Activated gamma-delta T cell treated with anti-CD3 and anti-CD28 coated beads, Interleukin-2, amount 50 U/mL, for 16 hours (primary cell): ENCODE results near the gene PDRG1.

Experiments
- DNase-seq: peaks from one replicate; pipeline ENCODE4 v3.0.0-alpha.2; 2020; ENCODE audit warnings: low read depth

The PDRG1 gene

DNA sequence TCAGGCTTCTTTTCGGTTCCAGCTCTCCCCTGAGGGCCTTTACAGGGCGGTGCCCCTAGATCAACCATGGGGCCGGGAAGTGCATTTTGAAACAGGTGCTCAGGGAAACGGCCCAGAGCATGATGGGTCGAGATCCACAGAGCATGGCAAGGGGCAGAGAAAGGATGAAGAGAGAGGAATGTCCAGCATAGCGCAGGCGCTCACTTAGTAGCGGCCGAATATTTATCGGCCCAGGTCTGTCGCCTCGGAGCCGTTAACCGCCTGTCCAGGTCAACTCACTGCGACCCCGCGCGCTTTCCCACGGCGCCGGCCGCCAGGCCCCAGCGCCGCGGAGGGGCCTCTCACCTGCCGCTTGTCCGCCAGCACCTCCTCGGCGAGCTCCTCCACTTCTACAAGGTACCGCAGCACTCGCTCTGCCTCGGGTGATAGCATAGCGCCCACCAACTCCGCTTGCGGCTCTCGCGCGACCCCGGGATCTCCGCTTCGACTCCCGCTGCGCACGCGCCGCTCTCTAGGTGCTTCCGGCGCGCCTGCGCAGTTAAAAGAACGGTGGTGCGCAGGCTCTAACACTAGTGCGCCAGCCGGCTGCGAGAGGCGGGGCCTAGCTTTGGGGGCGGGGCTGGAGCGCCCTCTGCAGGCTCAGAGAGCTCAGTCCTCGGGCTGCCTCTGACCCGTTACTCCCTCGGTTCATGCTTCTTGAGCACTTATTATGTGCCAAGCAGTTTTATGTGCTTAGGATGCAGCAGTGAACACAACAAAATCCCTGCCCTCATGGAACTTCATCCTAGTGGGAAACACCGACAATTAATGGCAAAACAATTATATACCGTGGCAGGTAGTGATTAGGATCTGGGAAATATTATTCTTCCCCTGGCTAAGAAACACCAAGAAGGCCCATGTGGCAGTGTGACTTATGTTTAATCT, at the start of gene PDRG1:
Gene PDRG1, minus strand, starts transcription at position 517 of the 924 bp plus-strand sequence. Its CDS starts 85 bp downstream, at position 432.
- DNase-seq, result peak; percentile 95

GRCh38 chr20:31998246-31998645, 46.4 kb upstream of the PDRG1 start:
- no peak for DNase-seq

DNA sequence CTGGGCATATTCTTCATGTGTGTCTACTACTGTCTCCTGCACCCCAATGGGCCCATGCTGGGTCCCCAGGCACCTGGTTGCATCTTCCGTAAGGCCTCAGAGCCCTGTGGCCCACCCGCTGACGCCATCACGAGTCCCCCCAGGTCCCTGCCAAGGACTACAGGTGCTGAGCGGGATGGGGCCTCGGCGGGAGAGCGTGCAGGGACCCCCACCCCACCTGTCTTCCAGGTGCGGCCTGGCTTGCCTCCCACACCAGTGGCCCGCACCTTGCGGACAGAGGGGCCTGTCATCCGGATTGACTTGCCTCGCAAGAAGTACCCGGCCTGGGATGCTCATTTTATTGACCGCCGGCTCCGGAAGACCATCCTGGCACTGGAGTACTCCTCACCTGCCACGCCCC, 45.1 kb upstream of the PDRG1 start:
- no peak for DNase-seq

GRCh38 chr20:31992086-31992485, 40.2 kb upstream of the PDRG1 start:
- DNase-seq, result no peak

- DNase-seq, result no peak
Measured at GRCh38 chr20:31991339-31991705, 39.5 kb upstream of the PDRG1 start.

GRCh38 chr20:31990641-31991338, 38.9 kb upstream of the PDRG1 start:
- DNase-seq, result no peak

DNA sequence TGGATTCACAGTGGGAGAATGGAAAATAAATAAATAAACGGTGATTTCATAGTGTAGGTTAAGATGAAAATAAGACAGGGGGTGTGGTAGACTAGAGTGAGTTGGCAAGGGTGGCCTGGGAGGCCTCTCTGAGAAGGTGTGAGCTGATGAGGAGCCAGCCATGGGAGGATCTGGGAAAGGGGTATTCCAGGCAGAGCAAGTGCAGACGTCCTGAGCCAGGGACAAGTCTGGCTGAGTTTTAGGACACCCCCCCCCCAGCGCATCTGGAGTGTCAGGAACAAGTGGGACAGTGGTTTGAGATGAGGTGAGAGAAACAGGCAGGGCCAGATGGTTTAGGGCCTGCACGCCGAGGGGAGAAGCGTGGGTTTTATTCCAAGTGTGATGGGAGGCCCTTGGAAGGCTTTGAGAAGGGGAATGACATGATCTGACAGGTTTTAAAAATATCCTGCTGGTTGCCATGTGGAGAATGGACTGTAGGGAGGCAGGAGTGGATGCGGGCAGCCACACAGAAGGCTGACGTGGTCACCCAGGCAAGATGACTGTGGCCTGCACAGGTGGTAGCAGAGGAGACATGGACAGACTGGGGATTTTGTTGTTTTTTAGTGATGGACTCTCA, 37.3 kb upstream of the PDRG1 start:
- no peak for DNase-seq

- no peak for DNase-seq
Measured at GRCh38 chr20:31988430-31989015, 36.7 kb upstream of the PDRG1 start.

- no peak for DNase-seq
Measured at GRCh38 chr20:31987744-31988143, 35.9 kb upstream of the PDRG1 start.

DNA sequence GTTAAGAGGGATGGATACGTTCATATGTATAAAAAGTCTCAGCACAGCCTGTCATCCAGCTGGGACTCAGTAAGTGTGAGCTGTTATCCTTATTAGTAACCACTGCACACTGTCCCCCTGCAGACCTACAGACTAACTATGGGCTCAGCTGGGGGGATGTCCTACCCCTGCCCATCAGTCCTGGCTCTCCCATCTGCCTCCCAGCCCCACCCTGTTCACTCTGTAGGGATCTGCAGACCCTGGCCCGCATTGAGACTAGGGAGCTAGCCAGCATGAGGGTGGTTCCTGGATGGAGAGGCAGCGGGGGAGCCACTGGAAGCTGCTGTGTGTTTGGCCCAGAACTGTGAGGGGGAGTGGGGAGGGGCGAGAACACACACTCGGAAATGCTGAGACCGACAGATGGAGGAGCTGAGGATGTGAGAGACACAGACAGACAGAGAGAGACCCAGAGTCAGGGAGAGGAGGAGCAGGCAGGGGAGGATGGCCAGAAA, 33.2 kb upstream of the PDRG1 start:
- no peak for DNase-seq

- DNase-seq, result no peak
Measured at GRCh38 chr20:31981784-31982183, 29.9 kb upstream of the PDRG1 start.

GRCh38 chr20:31979713-31980426, 28.0 kb upstream of the PDRG1 start:
- DNase-seq, result no peak

- no peak for DNase-seq
Measured at GRCh38 chr20:31977080-31977479, 25.2 kb upstream of the PDRG1 start.

GRCh38 chr20:31975874-31976273, 24.0 kb upstream of the PDRG1 start:
- no peak for DNase-seq

GRCh38 chr20:31974951-31975487, 23.2 kb upstream of the PDRG1 start:
- no peak for DNase-seq

DNA sequence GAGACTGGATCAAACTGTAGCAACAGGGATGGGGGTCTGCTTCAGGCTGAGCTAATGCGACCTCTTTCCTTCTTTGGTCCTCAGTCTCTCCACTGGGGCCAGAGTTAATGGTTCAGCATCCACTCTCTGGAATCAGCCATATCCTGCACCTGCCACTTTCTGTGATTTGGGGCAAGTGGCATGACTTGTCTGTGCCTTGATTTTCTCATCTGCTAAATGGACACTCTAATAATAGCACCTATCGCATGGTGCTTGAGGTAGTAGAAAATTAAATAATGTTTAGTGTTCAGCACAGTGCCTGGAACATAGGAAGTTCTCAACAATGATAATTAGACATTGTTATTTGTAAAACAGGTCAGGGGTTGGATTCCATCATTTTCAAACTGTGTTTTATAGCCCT, 22.4 kb upstream of the PDRG1 start:
- no peak for DNase-seq

DNA sequence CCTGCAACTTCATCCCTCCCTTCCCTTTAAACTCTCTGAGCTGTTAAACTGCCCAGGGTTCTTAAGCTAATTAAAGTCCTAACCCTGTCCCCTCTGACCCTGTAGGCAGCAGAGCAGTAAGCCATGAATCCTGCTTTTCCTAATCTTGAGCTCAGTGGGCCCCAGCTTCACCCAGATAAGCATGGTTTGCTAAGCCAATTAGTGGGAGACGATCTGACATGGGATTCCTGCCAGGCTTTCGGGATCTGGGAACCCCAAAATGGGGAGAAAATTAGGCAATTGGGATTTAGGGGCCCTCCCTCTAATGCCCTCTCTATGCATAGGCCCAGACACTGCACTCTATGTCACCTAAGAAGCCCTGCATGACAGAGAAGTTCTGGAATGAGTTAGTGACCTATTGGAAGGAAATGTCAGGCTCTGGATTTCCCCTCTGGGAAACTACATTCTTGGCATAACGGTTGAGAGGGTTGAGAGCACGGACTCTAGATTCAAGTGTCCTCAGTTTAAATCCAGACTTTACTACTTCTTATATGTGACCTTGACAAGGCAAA, 20.7 kb upstream of the PDRG1 start:
- no peak for DNase-seq

DNA sequence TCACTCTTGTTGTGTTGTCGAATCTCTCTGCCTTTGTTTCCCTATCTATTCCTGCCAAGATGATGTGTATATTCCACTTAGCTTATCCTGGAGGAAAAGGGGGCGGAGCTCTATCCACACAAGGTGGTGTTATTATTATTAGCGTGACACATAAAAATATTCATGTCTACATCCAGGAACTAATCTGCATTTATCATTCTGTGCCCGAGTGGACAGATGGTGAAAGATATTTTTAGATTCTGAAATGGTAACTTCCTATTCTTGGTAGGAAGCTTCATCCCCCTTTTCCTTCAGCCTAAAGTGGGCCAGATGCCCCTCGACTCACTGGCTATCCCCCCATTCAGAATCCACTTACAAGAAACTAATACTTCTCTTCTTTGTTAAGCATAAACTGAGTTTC, 18.1 kb upstream of the PDRG1 start:
- DNase-seq, result no peak

- peak; percentile 70 for DNase-seq
Measured at GRCh38 chr20:31968291-31969126, 16.7 kb upstream of the PDRG1 start.

GRCh38 chr20:31967830-31968249, 16.0 kb upstream of the PDRG1 start, which contains the start of gene XKR7:
Gene XKR7 (plus strand): TSS chr20:31968151. CDS start chr20:31968176, 25 bp downstream.
- no peak for DNase-seq
